ENCODE data around the gene NUDT12.

DNA sequence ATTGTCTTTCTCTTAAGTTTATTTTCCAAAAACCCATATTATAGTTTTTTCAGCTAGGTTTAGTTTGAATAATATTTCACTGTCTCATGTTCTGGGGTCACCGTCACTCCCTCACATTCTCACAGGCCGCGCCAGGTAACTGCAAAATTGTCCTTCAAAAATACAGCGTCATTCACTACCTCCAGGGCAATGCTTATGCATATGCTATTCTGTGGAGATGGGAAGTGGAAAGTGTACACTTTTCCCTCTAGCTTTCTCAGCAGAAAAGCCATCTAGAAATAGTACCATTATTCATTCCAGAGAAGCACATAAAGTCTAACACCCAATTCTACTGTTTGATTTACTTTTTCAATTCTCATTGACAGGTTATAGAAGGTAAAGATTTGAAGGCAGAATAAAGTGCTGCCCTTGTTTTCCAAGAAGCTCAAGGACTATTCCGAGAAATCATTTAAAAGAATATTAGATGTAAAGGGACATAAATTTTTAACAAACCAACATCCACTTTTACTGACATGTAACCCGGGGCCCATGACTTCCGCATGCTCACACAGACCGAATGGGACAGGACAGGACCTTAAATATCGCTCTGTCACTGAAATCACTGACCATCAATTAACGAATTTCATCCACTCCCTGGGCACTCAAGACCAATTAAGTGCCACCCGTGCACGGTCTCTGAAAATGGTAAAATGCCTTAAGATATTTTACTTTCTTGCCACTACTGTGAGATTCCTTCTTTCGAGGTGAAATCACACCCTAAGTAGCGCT lies 720 bp downstream of the NUDT12 start:
- TF ChIP-seq, protein P1, sequence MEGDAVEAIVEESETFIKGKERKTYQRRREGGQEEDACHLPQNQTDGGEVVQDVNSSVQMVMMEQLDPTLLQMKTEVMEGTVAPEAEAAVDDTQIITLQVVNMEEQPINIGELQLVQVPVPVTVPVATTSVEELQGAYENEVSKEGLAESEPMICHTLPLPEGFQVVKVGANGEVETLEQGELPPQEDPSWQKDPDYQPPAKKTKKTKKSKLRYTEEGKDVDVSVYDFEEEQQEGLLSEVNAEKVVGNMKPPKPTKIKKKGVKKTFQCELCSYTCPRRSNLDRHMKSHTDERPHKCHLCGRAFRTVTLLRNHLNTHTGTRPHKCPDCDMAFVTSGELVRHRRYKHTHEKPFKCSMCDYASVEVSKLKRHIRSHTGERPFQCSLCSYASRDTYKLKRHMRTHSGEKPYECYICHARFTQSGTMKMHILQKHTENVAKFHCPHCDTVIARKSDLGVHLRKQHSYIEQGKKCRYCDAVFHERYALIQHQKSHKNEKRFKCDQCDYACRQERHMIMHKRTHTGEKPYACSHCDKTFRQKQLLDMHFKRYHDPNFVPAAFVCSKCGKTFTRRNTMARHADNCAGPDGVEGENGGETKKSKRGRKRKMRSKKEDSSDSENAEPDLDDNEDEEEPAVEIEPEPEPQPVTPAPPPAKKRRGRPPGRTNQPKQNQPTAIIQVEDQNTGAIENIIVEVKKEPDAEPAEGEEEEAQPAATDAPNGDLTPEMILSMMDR (IDR thresholded peaks at IDR 0.05) = no peak
- TF ChIP-seq EZH2phosphoT487 (IDR thresholded peaks at IDR 0.05) = no peak
